Activated naive CD4-positive, alpha-beta T cell treated with anti-CD3 and anti-CD28 coated beads for 36 hours (primary cell): ENCODE data around the gene P4HTM. TPM values are rescaled to one million over a fixed set of nuclear protein-coding genes. Genes with fewer than 3 reads are reported as not detected.

Source experiments
- CTCF ChIA-PET: fragments of 350-600 bp; sonication (Branson Sonifier 250); formaldehyde crosslinking; loops from one replicate; lab custom pipeline; 2021; ENCODE audit warnings: antibody characterized with exemption; lab: Charles Lee
- DNase-seq: peaks from one replicate; pipeline ENCODE4 v3.0.0-alpha.2; 2020
- H3K27ac Mint-ChIP-seq: one replicate; pipeline ENCODE4 v1.8.0; 2021; ENCODE audit warnings: mild to moderate bottlenecking, mixed read lengths
- H3K27me3 Mint-ChIP-seq: one replicate; pipeline ENCODE4 v1.8.0; 2021; ENCODE audit warnings: low read depth, mixed read lengths
- H3K36me3 Mint-ChIP-seq: one replicate; pipeline ENCODE4 v1.8.0; 2021; ENCODE audit warnings: low read depth, mixed read lengths
- H3K4me1 Mint-ChIP-seq: one replicate; pipeline ENCODE4 v1.8.0; 2021; ENCODE audit warnings: low read depth, mixed read lengths
- H3K4me3 Mint-ChIP-seq: one replicate; pipeline ENCODE4 v1.8.0; 2021; ENCODE audit warnings: mild to moderate bottlenecking, moderate library complexity, mixed read lengths
- H3K9me3 Mint-ChIP-seq: one replicate; pipeline ENCODE4 v1.8.0; 2021; ENCODE audit warnings: mixed read lengths
- intact Hi-C: fragments of 100-400 bp; cut with micrococcal nuclease; formaldehyde crosslinking; loops from one replicate; pipeline ENCODE4 v1.15.1; 2023
- total RNA-seq, 2 experiments: library from RNA; stranded (reverse); gene quantifications; one replicate each; pipeline ENCODE4 v1.2.3, GENCODE V29; 2021

Gene P4HTM
- total RNA-seq, 2 experiments from 2014 or later: 20.2 to 21.7 TPM

DNA sequence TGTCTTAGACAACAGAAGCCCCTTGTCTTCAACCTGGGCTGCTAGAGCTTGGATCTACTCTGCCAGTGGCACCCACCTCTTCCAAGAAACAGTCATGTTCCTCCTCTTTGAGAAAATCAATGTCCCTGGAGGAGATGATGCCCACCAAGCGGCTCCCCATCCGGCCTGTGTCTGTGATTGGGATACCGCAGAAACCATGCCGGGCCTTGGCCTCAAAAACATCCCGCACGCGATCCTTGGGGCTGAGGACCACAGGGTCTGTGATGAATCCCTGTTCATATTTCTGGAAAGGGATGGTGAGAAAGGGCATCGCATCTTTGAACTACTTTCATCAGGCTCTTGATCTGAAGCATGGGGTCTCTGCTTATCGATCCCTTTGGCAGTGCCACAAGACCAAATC lies 37.6 kb downstream of the P4HTM start:
- peaks cover 62% of the 10 kb centered on the region for H3K36me3 Mint-ChIP-seq
- no peaks in the 10 kb centered on the region for H3K27me3 Mint-ChIP-seq
- peak overlapping the region; percentile 91 for H3K4me3 Mint-ChIP-seq
- H3K9me3 Mint-ChIP-seq: no peaks in the 10 kb centered on the region
- intact Hi-C loops: loop anchor here (10.0 kb wide), 1 partner anchor 697 kb away; the partner anchor contains the start of gene GMPPB
- peak overlapping the region; percentile 89 for H3K27ac Mint-ChIP-seq
- H3K4me1 Mint-ChIP-seq: peaks cover 63% of the 10 kb centered on the region
- CTCF ChIA-PET: no interaction called here
- no peak for DNase-seq

DNA sequence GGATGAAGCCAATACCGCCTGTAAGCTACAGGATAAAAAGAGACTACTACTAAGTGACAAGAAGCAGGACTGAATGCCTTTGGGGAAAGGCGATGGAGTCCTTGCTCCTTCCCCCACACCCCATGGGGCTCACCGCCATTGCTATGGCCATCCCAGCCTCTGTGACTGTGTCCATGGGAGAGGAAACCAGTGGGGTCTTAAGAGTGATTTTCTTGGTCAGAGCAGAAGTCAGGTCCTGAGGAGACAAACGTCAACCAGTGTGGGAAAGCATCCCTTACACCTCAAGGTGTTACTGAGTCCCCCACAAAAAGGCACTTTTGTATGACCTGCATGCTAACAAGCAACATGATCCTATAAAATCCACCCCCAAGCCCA lies 38.2 kb downstream of the P4HTM start:
- H3K9me3 Mint-ChIP-seq: no peaks in the 10 kb centered on the region
- H3K4me3 Mint-ChIP-seq: peak overlapping the region; percentile 91
- peak overlapping the region; percentile 89 for H3K27ac Mint-ChIP-seq
- peaks cover 60% of the 10 kb centered on the region for H3K36me3 Mint-ChIP-seq
- CTCF ChIA-PET: interaction anchor here (0.7 to 1.9 kb wide), 4 partner anchors 14 to 66 kb away, joined by 3 to 7 read pairs (median 4); partner anchors contain the start of genes QRICH1 and WDR6
- intact Hi-C loops: loop anchor here (10.0 kb wide), 1 partner anchor 697 kb away; the partner anchor contains the start of gene GMPPB
- H3K27me3 Mint-ChIP-seq: no peaks in the 10 kb centered on the region
- H3K4me1 Mint-ChIP-seq: peaks cover 57% of the 10 kb centered on the region
- no peak for DNase-seq

DNA sequence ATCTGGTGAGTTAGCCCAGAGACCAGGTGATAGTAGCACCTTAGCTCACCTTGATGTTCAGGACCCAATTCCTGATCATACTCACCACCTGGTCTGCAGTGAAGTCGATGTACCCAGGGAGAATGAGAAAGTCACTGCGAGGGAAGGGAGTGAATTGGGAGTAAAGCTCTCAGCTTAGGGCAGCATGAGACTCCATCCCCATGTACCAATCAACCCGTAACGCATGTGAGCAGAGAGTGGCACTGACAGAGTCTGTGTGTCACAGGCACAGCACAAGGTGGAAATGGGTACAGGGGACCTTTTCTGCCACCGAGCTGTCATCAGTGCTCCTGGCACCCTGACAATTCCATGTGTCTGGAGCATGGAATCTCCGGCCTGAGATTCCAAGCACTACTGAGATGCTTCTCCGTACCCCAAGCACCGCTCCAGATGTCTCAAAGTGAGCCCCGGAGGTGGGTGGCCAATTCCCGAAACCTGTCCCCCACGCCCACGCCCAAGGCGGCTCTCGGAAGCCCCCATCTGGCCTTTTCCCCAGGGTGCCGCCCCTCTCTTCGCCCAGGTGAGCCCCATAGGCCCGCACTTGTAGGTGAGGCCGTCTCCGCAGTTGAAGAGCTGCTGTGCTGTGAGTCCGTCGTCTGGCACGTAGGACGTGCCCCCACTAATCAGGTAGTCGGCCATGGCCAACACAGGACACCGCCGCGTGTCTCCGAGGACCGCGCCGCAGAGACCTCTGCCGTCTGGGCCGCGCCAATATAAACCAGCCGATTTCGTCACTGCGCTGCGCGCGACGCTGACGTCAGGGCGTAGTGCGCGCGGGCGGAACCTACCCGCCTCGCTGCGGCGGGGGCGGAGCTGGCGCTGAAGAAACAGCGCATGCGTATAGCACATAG lies 38.9 kb downstream of the P4HTM start, which contains the start of gene IMPDH2:
Gene IMPDH2 (minus strand): TSS at position 726 of the 890 bp plus-strand sequence. CDS start 48 bp downstream, at position 678.
- DNase-seq: peak; percentile 94
- CTCF ChIA-PET: interaction anchor here (0.7 to 1.9 kb wide), 4 partner anchors 15 to 65 kb away, joined by 3 to 7 read pairs (median 4); partner anchors contain the start of genes QRICH1 and WDR6
- intact Hi-C loops: loop anchor here (1.0 to 10.0 kb wide), 7 partner anchors 8 to 696 kb away; partner anchors contain the start of genes DAG1, GMPPB, QRICH1 and TCTA

DNA sequence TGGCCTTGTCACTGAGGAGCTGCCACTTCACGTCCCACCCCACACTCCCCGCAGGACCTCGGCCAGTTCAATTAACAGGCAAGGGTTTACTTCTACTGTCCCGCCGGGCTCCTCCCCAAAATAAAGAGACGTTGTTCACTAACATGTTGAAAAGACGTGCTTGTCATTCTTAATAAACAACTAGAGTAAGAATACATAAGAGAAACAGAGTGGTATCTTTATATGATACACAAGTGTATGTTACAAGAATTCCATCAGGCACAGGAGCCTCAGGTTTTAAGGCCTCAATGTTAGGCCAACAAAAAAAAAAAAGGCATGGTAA lies 39.5 kb downstream of the P4HTM start:
- no peak for DNase-seq
- Mint-ChIP-seq H3K4me1 (peaks cover 47% of the 10 kb centered on the region), H3K36me3 (peaks cover 52% of the 10 kb centered on the region), H3K27ac (peak overlapping the region; percentile 89), H3K4me3 (peak overlapping the region; percentile 91), H3K9me3 (no peaks in the 10 kb centered on the region), H3K27me3 (no peaks in the 10 kb centered on the region)
- intact Hi-C loops: loop anchor here (1.0 to 10.0 kb wide), 7 partner anchors 8 to 695 kb away; partner anchors contain the start of genes DAG1, GMPPB, QRICH1 and TCTA
- CTCF ChIA-PET: interaction anchor here (1.8 to 1.9 kb wide), 2 partner anchors 22 to 42 kb away, joined by 6 to 7 read pairs; partner anchors contain the start of gene WDR6

More for the DNA sequence above, 38.9 kb downstream of the P4HTM start, which contains the start of gene IMPDH2:
- peak within 1 kb of the TSS; percentile 89 for H3K27ac Mint-ChIP-seq
- no peaks in the 10 kb centered on the region for H3K9me3 Mint-ChIP-seq
- H3K4me1 Mint-ChIP-seq: peaks cover 53% of the 10 kb centered on the region
- H3K4me3 Mint-ChIP-seq: peak within 1 kb of the TSS; percentile 91
- H3K36me3 Mint-ChIP-seq: peaks cover 54% of the 10 kb centered on the region
- no peaks in the 10 kb centered on the region for H3K27me3 Mint-ChIP-seq

DNA sequence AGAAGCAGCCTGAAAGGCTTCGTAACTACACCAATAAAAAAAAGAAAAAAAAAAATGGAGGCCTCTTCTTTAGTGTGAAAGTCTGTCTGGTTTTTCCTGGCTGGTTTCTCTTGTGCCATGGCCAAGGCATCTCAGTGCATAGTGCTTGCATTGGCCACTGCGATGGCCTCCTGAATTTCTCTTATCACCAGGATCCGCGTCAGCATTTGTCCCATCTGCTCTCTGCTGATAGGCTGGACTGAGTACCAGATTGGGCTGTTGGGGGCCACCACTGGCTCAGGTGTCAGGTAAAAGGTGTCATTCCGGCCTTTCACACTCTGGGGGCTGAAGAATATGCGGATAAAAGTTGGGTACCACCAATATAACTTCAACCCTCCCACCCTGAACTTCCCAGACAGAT lies 40.3 kb downstream of the P4HTM start:
- DNase-seq: no peak
- intact Hi-C loops: no loop called here
- Mint-ChIP-seq H3K27me3 (no peaks in the 10 kb centered on the region), H3K36me3 (peaks cover 48% of the 10 kb centered on the region), H3K4me3 (no peak overlapping the region), H3K27ac (peak overlapping the region; percentile 52), H3K4me1 (peaks cover 39% of the 10 kb centered on the region), H3K9me3 (no peaks in the 10 kb centered on the region)
- CTCF ChIA-PET: interaction anchor here (1.3 to 2.0 kb wide), 2 partner anchors 8 to 10 kb away, joined by 4 to 5 read pairs; partner anchors contain the start of gene NDUFAF3

DNA sequence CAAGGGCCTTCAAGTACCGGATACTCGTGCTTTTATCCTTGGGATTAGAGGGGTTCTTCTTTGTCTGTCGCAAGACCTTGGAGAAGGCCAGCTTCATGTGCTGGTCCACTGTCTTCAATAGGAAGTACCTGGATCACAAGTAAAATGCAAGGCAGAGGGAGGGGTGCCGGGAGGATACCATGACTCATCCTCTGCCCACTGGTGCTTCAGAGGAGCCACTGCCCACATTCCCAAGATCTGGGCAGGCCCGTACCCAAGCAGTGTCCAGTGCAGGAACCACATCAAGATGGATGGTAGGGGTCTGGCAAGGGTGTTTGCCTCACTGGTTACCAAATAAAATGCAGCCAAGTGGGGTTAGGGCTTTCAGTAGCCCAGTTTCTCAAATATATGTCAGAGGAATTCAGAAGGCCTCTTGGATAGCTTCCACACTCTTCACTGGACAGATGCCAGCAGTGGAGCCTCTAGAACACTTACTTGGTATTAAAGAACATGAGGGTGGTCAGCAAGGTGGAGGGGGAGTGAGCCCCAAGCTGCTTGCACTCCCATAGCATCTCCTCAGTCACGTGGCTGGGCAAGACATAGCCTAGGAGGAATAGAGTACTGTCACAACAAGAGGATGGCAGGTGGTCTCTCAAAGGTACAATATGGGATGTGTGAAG lies 42.7 kb downstream of the P4HTM start:
- no peaks in the 10 kb centered on the region for H3K27me3 Mint-ChIP-seq
- no peak overlapping the region for H3K4me3 Mint-ChIP-seq
- CTCF ChIA-PET: interaction anchor here (0.8 kb wide), 2 partner anchors 10 to 11 kb away, joined by 3 to 4 read pairs; partner anchors contain the start of gene NDUFAF3
- H3K36me3 Mint-ChIP-seq: peaks cover 32% of the 10 kb centered on the region
- H3K27ac Mint-ChIP-seq: no peak overlapping the region
- DNase-seq: no peak
- no peaks in the 10 kb centered on the region for H3K9me3 Mint-ChIP-seq
- H3K4me1 Mint-ChIP-seq: peaks cover 15% of the 10 kb centered on the region
- intact Hi-C loops: no loop called here

DNA sequence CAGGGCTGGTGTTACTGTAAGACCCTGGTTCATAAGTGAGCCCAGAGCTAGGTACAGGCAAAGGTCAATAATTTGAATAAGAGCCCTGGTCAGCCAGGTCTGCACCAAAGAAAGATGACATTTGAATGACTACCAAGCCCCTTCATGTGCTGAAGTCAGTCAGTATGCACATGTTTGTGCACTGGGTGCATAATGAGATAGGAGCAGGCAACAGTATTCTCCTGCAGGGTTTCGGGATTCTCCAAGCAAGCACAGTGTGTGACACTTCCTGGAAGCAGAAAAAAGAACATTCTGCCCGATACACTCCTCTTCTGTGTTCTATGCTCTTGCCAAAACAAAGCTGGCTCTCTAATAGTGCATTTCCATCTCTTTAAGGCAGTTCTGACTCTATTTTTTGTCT lies 44.6 kb downstream of the P4HTM start:
- CTCF ChIA-PET: no interaction called here
- H3K27ac Mint-ChIP-seq: no peak overlapping the region
- no peaks in the 10 kb centered on the region for H3K9me3 Mint-ChIP-seq
- intact Hi-C loops: no loop called here
- H3K4me3 Mint-ChIP-seq: no peak overlapping the region
- no peaks in the 10 kb centered on the region for H3K27me3 Mint-ChIP-seq
- H3K36me3 Mint-ChIP-seq: peaks cover 21% of the 10 kb centered on the region
- peaks cover 4% of the 10 kb centered on the region for H3K4me1 Mint-ChIP-seq
- DNase-seq: no peak

DNA sequence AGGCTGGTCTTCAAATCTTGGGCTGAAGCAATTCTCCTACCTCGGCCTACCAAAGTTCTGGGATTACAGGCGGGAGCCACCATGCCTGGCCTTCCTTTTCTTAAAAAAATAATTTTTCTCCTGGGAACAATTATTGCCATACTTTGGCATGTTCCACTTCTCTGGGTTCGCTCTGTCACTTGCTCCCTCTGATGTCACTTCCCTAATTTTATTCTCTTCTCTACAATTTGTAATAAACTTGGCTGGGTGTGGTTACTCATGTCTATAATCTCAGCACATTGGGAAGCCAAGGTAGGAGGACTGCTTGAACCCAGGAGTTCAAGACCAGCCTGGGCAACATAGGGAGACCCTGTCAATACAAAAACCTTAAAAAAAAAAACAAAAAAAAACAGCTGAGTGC lies 45.2 kb downstream of the P4HTM start:
- H3K9me3 Mint-ChIP-seq: no peaks in the 10 kb centered on the region
- no peak for DNase-seq
- intact Hi-C loops: no loop called here
- CTCF ChIA-PET: no interaction called here
- no peaks in the 10 kb centered on the region for H3K27me3 Mint-ChIP-seq
- H3K36me3 Mint-ChIP-seq: peaks cover 21% of the 10 kb centered on the region
- H3K27ac Mint-ChIP-seq: no peak overlapping the region
- H3K4me1 Mint-ChIP-seq: no peaks in the 10 kb centered on the region
- H3K4me3 Mint-ChIP-seq: no peak overlapping the region

DNA sequence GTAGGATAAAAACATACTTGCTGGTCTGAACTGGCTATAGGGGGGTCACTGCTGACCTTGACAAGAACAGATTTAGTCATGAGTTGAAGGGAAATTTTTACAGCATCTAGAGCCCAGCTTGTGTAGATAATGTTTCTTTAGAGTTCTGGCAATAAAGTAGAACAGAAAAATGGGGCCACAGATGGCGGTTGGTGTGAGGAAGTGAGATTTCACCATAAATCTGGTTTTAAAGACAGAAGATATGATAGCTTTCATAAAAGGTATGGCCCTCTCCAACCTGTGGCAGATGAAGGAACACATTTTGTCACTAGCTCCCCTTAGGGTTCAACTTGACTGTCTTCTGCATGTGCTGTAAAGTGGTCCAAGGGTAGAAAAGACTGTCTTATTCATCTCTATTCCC lies 63.5 kb downstream of the P4HTM start:
- peaks cover 2% of the 10 kb centered on the region for H3K4me1 Mint-ChIP-seq

DNA sequence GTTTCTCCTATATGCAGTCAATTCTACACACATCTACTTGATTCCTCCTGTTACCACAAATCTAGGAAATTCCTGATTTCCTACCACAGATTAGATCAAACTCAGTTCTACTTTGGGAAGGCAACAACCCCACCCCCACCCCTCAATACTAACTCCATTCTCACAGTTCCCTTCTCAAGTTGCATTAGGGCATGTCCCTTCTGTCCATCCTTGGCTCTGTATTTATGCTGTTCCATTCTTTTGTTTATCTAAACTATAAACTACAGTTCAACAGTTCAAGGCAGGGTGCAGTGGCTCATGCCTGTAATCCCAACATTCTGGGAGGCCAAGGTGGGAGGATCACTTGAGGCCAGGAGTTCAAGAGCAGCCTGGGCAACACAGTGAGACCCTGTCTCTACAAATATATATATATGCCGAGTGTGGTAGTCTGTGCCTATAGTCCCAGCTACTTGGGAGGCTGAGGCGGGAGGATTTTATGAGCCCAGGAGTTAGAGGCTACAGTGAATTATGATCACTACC lies 64.4 kb downstream of the P4HTM start:
- Mint-ChIP-seq H3K27me3 (no peaks in the 10 kb centered on the region), H3K4me3 (no peak overlapping the region), H3K4me1 (peaks cover 2% of the 10 kb centered on the region), H3K9me3 (no peaks in the 10 kb centered on the region), H3K27ac (no peak overlapping the region), H3K36me3 (peaks cover 36% of the 10 kb centered on the region)
- intact Hi-C loops: no loop called here
- CTCF ChIA-PET: interaction anchor here (1.0 to 1.1 kb wide), 2 partner anchors 20 to 29 kb away, joined by 3 read pairs; no protein-coding TSS in a partner anchor
- DNase-seq: no peak

More for the DNA sequence above, 63.5 kb downstream of the P4HTM start:
- Mint-ChIP-seq H3K27ac (no peak overlapping the region), H3K9me3 (no peaks in the 10 kb centered on the region), H3K27me3 (no peaks in the 10 kb centered on the region), H3K36me3 (peaks cover 36% of the 10 kb centered on the region), H3K4me3 (no peak overlapping the region)
- DNase-seq: no peak
- intact Hi-C loops: no loop called here
- CTCF ChIA-PET: interaction anchor here (1.0 kb wide), 1 partner anchor 30 kb away, joined by 3 read pairs; no protein-coding TSS in a partner anchor
